HFFc6 (cell line): ENCODE results near the gene LRGUK. TPM values are rescaled to one million over a fixed set of nuclear protein-coding genes. Genes with fewer than 3 reads are reported as not detected.
A peak's percentile ranks its signal among the peaks of the same experiment; 100 is the strongest.

Source experiments
- DNase-seq: peaks from one replicate; pipeline ENCODE4 v3.0.0-alpha.2; 2018
- H3K27ac Mint-ChIP-seq: 2 replicates; pipeline ENCODE4 v1.8.0; 2020; ENCODE audit warnings: mild to moderate bottlenecking, mixed read lengths
- H3K27me3 Mint-ChIP-seq: 2 replicates; pipeline ENCODE4 v1.8.0; 2021; ENCODE audit warnings: mild to moderate bottlenecking, moderate library complexity, mixed read lengths; ENCODE audit not compliant: insufficient read depth
- H3K36me3 Mint-ChIP-seq: 2 replicates; pipeline ENCODE4 v1.8.0; 2021; ENCODE audit warnings: low read depth, mixed read lengths
- H3K4me1 Mint-ChIP-seq: 2 replicates; pipeline ENCODE4 v1.8.0; 2020; ENCODE audit warnings: low read depth, mixed read lengths
- H3K4me3 Mint-ChIP-seq: 2 replicates; pipeline ENCODE4 v1.8.0; 2020; ENCODE audit warnings: mild to moderate bottlenecking, moderate library complexity, mixed read lengths
- H3K9me3 Mint-ChIP-seq: 2 replicates; pipeline ENCODE4 v1.8.0; 2020; ENCODE audit warnings: mild to moderate bottlenecking, mixed read lengths
- CTCF ChIP-seq: fragments of 200-600 bp; sonication (generic); IDR thresholded peaks from 2 replicates; pipeline ENCODE4 v1.5.0; 2021; ENCODE audit warnings: antibody characterized with exemption, mild to moderate bottlenecking
- total RNA-seq, 6 experiments: library from RNA; stranded (reverse); fragmentation: NEBNext Ultra II Directional; extraction: Animal tissue kit (Norgen Biotek cat#: 25700); gene quantifications; 2 replicates in 1 of 6; 3 replicates in 5 of 6; pipeline ENCODE4 v1.2.3, GENCODE V29; 2021

Gene LRGUK
- total RNA-seq, 6 experiments from 2014 or later, result 0.07 to 0.32 (median 0.10) TPM; not detected in 3

GRCh38 chr7:134246761-134247160 is 119.6 kb downstream of the LRGUK start:
- Mint-ChIP-seq H3K9me3 (no peaks in the 10 kb centered on the region; the same call in 1 of the 2 replicates), H3K4me1 (no peaks in the 10 kb centered on the region), H3K36me3 (no peaks in the 10 kb centered on the region), H3K27me3 (peaks cover 9% of the 10 kb centered on the region; the same call in 1 of the 2 replicates), H3K27ac (no peak overlapping the region), H3K4me3 (no peak overlapping the region)
- TF ChIP-seq CTCF, result no peak
- DNase-seq, result no peak

- Mint-ChIP-seq H3K27me3 (peaks cover 9% of the 10 kb centered on the region; the same call in 1 of the 2 replicates), H3K27ac (no peak overlapping the region), H3K4me1 (no peaks in the 10 kb centered on the region), H3K4me3 (no peak overlapping the region), H3K9me3 (no peaks in the 10 kb centered on the region; the same call in 1 of the 2 replicates), H3K36me3 (no peaks in the 10 kb centered on the region)
- no peak for DNase-seq
- TF ChIP-seq CTCF, result no peak
These were observed 121.1 kb downstream of the LRGUK start for GRCh38 chr7:134248196-134248595.

DNA sequence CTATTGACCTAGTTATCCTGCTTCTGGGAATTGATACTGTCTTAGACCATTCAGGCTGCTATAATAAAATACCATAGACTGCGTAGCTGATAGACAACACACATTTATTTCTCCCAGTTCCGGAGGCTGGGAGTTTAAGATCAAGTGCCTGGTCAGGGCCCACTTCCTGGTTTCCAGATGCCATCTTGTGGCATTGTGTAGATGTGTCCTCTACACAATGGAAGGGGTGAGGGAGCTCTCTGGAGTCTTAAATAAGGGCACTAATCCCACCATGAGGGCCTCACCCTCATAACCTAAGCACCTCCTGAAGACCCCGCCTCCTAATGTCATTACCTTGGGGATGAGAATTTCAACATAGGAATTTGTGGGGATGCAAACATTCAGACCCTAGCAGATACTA is 127.2 kb downstream of the LRGUK start:
- Mint-ChIP-seq H3K27ac (no peak overlapping the region), H3K4me1 (no peaks in the 10 kb centered on the region), H3K4me3 (no peak overlapping the region), H3K36me3 (no peaks in the 10 kb centered on the region), H3K27me3 (no peaks in the 10 kb centered on the region; the same call in none of the 2 replicates), H3K9me3 (no peaks in the 10 kb centered on the region)
- peak; percentile 55 for TF ChIP-seq CTCF
- DNase-seq, result no peak

GRCh38 chr7:134255814-134256213 is 128.7 kb downstream of the LRGUK start:
- Mint-ChIP-seq H3K9me3 (no peaks in the 10 kb centered on the region), H3K27ac (no peak overlapping the region), H3K36me3 (no peaks in the 10 kb centered on the region), H3K27me3 (no peaks in the 10 kb centered on the region; the same call in none of the 2 replicates), H3K4me1 (no peaks in the 10 kb centered on the region), H3K4me3 (no peak overlapping the region)
- DNase-seq, result no peak
- TF ChIP-seq CTCF, result no peak

DNA sequence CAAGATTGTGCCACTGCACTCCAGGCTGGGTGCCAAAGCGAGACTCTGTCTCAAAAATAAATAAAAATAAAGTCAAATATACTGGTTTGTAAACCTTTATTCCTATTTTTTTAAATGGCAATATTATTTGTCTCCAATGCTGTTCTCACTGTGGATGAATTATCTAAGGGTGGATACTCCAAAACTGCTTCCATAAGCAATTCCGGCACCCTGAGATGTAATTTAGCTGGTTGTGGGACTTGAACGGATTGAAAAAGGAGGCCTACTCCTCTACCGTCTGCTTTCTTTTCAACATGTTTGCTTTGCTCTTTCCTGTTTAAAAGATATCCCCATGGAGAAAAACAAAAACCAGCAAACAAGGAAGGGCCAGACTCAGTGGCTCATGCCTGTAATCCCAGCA is 135.2 kb downstream of the LRGUK start:
- H3K27ac Mint-ChIP-seq, result no peak overlapping the region
- no peaks in the 10 kb centered on the region for H3K36me3 Mint-ChIP-seq
- no peak for TF ChIP-seq CTCF
- H3K27me3 Mint-ChIP-seq, result peaks cover 7% of the 10 kb centered on the region
- H3K4me1 Mint-ChIP-seq, result no peaks in the 10 kb centered on the region
- H3K9me3 Mint-ChIP-seq, result no peaks in the 10 kb centered on the region; the same call in 1 of the 2 replicates
- DNase-seq, result no peak
- no peak overlapping the region for H3K4me3 Mint-ChIP-seq

DNA sequence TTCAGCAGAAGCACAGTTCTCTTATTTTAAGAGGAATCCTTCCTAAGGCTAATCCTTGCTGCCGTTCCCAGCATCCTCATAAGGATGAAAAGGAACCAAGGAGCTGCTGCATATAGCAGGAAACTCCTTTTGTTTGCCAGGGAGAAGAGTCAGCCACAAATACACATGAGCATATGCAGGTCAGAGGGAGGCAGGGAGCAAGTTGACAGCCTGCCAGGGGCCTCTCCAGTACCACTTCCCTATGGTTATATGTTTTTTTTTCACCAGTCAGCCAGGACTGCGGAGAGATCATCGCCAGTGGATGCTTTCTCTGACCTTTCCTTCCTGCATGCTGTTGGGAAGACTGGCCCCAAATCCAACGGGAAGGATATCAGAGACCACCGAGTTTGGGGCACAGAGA is 149.8 kb downstream of the LRGUK start:
- no peak for DNase-seq
- no peaks in the 10 kb centered on the region for H3K4me1 Mint-ChIP-seq
- no peaks in the 10 kb centered on the region for H3K36me3 Mint-ChIP-seq
- H3K27ac Mint-ChIP-seq, result no peak overlapping the region
- H3K4me3 Mint-ChIP-seq, result no peak overlapping the region
- no peaks in the 10 kb centered on the region; the same call in 1 of the 2 replicates for H3K27me3 Mint-ChIP-seq
- no peaks in the 10 kb centered on the region for H3K9me3 Mint-ChIP-seq
- TF ChIP-seq CTCF, result no peak
